Peyer's patch (tissue), 4 donors: ENCODE results near the gene SEC24D. TPM values are rescaled to one million over a fixed set of nuclear protein-coding genes. Genes with fewer than 3 reads are reported as not detected.

Source experiments
- DNase-seq, 3 donors: peaks; one replicate each; pipeline ENCODE4 v3.0.0-alpha.2; 2017 to 2019
- H3K27ac ChIP-seq, 4 donors: fragments of 200-600 bp; sonication (generic); one replicate each; pipeline ENCODE4 v1.5.1; 2016 to 2019
- H3K27me3 ChIP-seq, 2 donors: fragments of 200-600 bp; sonication (generic); one replicate each; pipeline ENCODE4 v1.5.1; 2019
- H3K36me3 ChIP-seq, 3 donors: fragments of 200-600 bp; sonication (generic); one replicate each; pipeline ENCODE4 v1.5.1; 2016 to 2019
- H3K4me1 ChIP-seq, 4 donors: fragments of 200-600 bp; sonication (generic); one replicate each; pipeline ENCODE4 v1.5.1; 2016 to 2019
- H3K4me3 ChIP-seq, 4 donors: fragments of 200-600 bp; sonication (generic); 1 replicate in 3 of 4; 2 replicates in 1 of 4; pipeline ENCODE4 v1.5.1; 2016 to 2019; ENCODE audit warnings: mild to moderate bottlenecking in 1 of 4
- H3K9me3 ChIP-seq, 4 donors: fragments of 200-600 bp; sonication (generic); one replicate each; pipeline ENCODE4 v1.5.1; 2016 to 2019; ENCODE audit warnings: mild to moderate bottlenecking in 1 of 4
- POLR2A ChIP-seq, 2 donors: fragments of 450-650 bp; IDR thresholded peaks; one replicate each; pipeline ENCODE4 v1.5.1; 2017; ENCODE audit warnings: antibody characterized with exemption in 2 of 2, mild to moderate bottlenecking in 2 of 2, moderate library complexity in 2 of 2
- total RNA-seq, 4 donors: library from RNA; depleted of rRNA; stranded (reverse); fragments of >200 nt; gene quantifications; one replicate each; pipeline ENCODE4 v1.1.0, GENCODE V29; 2016
- TF ChIP-seq, protein P1 (sequence below), 6 experiments: fragments of 450-650 bp in 4 of 6; fragments of 200-600 bp in 2 of 6; sonication (generic) in 1 of 6; IDR thresholded peaks; one replicate each; pipeline ENCODE4 v1.5.1; 2017 to 2019; ENCODE audit warnings: antibody characterized with exemption in 6 of 6, mild to moderate bottlenecking in 3 of 6, moderate library complexity in 1 of 6

SEC24D gene
- total RNA-seq, 4 donors from 2014 or later = 52.8 to 117 (median 76.0) TPM

DNA sequence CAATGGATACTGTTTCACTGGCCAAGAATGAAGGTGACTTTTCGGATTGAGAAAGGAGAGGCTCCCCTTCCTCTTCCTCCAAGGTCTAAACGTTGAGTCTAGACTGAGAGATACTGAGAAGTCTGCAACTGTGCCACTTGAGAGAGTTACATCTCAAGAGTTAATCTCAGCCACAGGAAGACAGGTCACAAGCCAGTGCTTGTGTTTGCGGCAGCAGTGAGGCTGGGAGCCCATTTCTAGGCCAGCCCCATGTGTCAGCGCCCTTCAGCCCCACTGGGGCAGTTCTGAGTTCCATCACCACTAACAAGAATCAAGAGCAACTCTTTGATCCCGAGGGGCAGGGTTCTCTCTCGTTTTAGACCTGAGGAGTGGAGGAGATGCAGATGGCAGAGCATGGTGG, 7.3 kb upstream of the SEC24D start:
- Histone ChIP-seq H3K9me3 (no peaks in the 10 kb centered on the region), H3K27me3 (no peaks in the 10 kb centered on the region), H3K4me3 (no peak overlapping the region), H3K27ac (no peak overlapping the region), H3K36me3 (no peaks in the 10 kb centered on the region), H3K4me1 (no peaks in the 10 kb centered on the region)
- TF ChIP-seq, protein P1, sequence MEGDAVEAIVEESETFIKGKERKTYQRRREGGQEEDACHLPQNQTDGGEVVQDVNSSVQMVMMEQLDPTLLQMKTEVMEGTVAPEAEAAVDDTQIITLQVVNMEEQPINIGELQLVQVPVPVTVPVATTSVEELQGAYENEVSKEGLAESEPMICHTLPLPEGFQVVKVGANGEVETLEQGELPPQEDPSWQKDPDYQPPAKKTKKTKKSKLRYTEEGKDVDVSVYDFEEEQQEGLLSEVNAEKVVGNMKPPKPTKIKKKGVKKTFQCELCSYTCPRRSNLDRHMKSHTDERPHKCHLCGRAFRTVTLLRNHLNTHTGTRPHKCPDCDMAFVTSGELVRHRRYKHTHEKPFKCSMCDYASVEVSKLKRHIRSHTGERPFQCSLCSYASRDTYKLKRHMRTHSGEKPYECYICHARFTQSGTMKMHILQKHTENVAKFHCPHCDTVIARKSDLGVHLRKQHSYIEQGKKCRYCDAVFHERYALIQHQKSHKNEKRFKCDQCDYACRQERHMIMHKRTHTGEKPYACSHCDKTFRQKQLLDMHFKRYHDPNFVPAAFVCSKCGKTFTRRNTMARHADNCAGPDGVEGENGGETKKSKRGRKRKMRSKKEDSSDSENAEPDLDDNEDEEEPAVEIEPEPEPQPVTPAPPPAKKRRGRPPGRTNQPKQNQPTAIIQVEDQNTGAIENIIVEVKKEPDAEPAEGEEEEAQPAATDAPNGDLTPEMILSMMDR (IDR thresholded peaks at IDR 0.05) = no peak
- TF ChIP-seq POLR2A (IDR thresholded peaks at IDR 0.05) = no peak
- no peak for DNase-seq

DNA sequence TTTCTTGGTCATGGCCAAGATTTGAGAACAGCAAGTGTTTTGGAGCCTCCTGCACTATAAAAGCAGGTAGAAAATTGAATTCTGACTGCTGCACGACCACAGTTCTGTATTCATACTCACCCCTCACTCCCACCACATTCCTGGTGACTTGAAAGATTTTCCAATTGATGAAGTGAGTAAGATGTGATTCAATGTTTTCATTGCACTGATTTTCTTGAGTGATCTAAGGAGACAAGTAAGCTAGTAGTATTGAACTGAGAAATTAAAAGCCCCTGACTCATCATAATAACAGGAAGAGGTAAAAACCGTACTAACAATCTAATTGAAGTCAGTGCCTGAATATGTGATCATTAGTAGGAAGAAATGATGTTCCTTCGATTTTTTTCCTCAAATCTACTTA, 6.1 kb upstream of the SEC24D start:
- no peak for TF ChIP-seq POLR2A (IDR thresholded peaks at IDR 0.05)
- TF ChIP-seq, protein P1 (IDR thresholded peaks at IDR 0.05) = no peak
- Histone ChIP-seq H3K27me3 (no peaks in the 10 kb centered on the region), H3K27ac (no peak overlapping the region), H3K4me3 (no peak overlapping the region), H3K4me1 (peaks cover 0 to under 1% (median 0%) of the 10 kb centered on the region in 4 donors), H3K36me3 (no peaks in the 10 kb centered on the region), H3K9me3 (no peaks in the 10 kb centered on the region)
- no peak for DNase-seq

DNA sequence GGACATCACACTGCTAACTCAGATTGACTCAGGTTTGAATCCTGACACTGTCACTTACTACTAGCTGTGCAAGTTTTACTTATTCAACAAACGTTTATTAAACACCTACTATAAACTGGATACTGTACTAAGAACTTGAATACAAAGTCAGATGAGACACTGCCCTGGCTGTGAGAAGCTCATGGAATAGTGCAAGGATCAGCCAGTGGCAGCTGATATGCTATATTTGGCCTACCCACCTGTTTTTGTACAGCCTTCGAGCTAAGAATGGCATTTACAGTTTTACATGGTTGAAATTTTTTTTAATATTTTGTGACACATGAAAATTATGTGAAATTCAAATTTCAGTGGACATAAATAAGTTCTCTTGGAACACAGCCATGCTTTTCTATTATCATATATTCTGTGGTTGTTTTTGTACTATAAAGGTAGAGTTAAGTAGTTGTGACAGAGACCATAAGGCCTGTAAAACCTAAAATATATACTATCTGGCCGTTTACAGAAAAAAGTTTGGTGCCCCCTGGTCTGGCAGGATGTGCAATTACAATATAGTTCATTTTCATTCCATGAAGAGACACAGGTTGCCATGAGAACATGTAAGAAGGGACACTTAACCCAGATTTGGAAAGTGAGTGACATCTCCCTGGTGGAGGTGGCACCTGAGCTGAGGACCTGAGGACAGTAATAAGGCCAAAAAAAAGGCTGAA, 3.4 kb upstream of the SEC24D start:
- H3K9me3 ChIP-seq = no peaks in the 10 kb centered on the region
- no peaks in the 10 kb centered on the region for H3K27me3 ChIP-seq
- no peak for DNase-seq
- H3K4me1 ChIP-seq = peaks cover 0 to 10% (median 3%) of the 10 kb centered on the region in 4 donors
- TF ChIP-seq POLR2A (IDR thresholded peaks at IDR 0.05) = no peak
- TF ChIP-seq, protein P1 (IDR thresholded peaks at IDR 0.05) = no peak
- H3K36me3 ChIP-seq = no peaks in the 10 kb centered on the region
- H3K27ac ChIP-seq = no peak overlapping the region
- H3K4me3 ChIP-seq = no peak overlapping the region

DNA sequence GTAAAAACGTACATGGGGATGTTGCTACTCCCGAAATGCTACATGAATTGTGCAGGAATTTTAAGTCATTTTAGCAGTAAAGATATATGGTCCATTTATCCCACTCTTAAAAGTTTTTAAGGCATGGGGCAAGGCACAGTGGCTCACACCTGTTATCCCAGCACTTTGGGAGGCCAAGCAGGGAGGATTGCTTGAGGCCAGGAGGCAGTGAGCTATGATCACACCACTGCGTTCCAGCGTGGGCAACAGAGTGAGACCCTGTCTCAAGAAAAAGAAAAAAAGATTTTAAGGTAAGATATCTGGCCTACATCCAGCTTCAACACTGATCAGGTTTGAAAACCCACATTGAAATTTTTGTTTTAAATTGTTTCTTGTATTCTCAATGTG, 1.2 kb upstream of the SEC24D start:
- no peak overlapping the region for H3K4me3 ChIP-seq
- no peak for DNase-seq
- H3K4me1 ChIP-seq = peaks cover 0 to 16% (median 3%) of the 10 kb centered on the region in 4 donors
- no peaks in the 10 kb centered on the region for H3K9me3 ChIP-seq
- no peaks in the 10 kb centered on the region for H3K27me3 ChIP-seq
- H3K36me3 ChIP-seq = peaks cover 0 to 12% (median 0%) of the 10 kb centered on the region in 3 donors
- no peak for TF ChIP-seq POLR2A (IDR thresholded peaks at IDR 0.05)
- no peak overlapping the region for H3K27ac ChIP-seq

DNA sequence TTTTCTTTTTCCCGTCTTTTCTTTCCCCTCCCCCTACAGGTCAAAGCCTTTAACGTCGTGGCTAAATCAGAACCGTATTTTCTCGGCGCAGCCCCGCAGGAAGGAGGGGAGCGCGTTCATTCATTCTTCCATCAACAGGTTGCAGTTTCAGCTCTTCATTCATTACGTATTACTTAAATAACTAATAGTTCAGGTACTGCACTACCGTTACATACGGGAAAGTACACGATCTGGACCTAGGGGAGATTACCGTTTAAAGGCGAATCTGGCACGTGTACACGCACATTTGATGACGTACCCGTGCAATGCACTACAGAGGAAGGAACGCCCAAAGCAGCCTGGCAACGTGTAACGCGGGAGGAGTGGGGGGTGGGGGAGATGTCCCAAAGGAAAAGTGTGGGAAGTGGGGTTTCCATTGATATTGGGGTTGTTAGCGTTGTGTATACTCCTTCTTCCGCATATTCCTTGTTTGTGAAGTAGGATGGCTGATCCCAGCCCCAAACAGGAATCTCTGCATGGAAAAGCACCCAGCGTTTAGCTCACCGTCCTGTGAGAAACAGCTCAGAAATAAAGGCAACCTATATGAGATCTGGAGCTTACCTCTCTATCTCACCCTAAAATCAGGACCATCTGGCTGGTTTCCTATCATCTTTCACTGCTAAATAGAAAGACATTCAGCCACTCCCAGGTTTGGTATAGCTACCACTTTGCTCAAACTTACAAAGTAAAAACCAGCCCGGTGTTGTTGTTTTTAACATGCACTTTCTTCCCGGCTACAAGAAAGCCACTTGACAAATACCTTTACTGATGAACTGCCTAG, 585 bp upstream of the SEC24D start:
- Histone ChIP-seq H3K27me3 (no peaks in the 10 kb centered on the region), H3K4me1 (peaks cover 0 to 16% (median 3%) of the 10 kb centered on the region in 4 donors), H3K9me3 (no peaks in the 10 kb centered on the region), H3K27ac (peak overlapping the region; percentile 93 to 99 (median 96)), H3K36me3 (peaks cover 0 to 18% (median 0%) of the 10 kb centered on the region in 3 donors), H3K4me3 (peak overlapping the region; percentile 91 to 99 (median 96))
- no peak for TF ChIP-seq POLR2A (IDR thresholded peaks at IDR 0.05)
- TF ChIP-seq, protein P1 (IDR thresholded peaks at IDR 0.05) = no peak
- DNase-seq = peak; percentile 47 to 69 (median 52)
